K562 (cell line): ENCODE data around the gene LY6G6F. TPM values are rescaled to one million over a fixed set of nuclear protein-coding genes. Genes with fewer than 3 reads are reported as not detected.

Source experiments
- BRF1 ChIP-seq: IDR thresholded peaks from 3 replicates; pipeline ENCODE4 v1.6.1; 2011; ENCODE audit warnings: borderline replicate concordance, mild to moderate bottlenecking; ENCODE audit not compliant: insufficient read length; ENCODE audit errors: extremely low read depth
- DLX4 ChIP-seq: fragments of 250-450 bp; sonication (Bioruptor Pico); IDR thresholded peaks from 2 replicates; pipeline ENCODE4 v1.6.1; 2021; ENCODE audit warnings: mild to moderate bottlenecking
- HOXB6 ChIP-seq: fragments of 250-450 bp; sonication (Bioruptor Pico); IDR thresholded peaks from 2 replicates; pipeline ENCODE4 v1.5.1; 2022; ENCODE audit warnings: mild to moderate bottlenecking, borderline replicate concordance
- MLX ChIP-seq, 2 experiments: fragments of 450-650 bp in 1 of 2; sonication (generic) in 1 of 2; formaldehyde crosslinking; conservative IDR thresholded peaks; 2 replicates each; pipeline versions ENCODE4 v1.4.0 to v1.8.1; 2020 to 2022; ENCODE audit warnings: mild to moderate bottlenecking in 1 of 2, missing genetic modification reagents in 1 of 2
- NFYB ChIP-seq: IDR thresholded peaks from 2 replicates; pipeline ENCODE4 v1.6.1; 2011; ENCODE audit warnings: mild to moderate bottlenecking, moderate library complexity; ENCODE audit not compliant: insufficient read length; ENCODE audit errors: extremely low read depth
- POLR3A ChIP-seq: IDR thresholded peaks from 2 replicates; pipeline ENCODE4 v1.6.1; 2011; ENCODE audit warnings: borderline replicate concordance, mild to moderate bottlenecking, moderate library complexity; ENCODE audit not compliant: insufficient read length, insufficient read depth; ENCODE audit errors: extremely low read depth
- ZNF407 ChIP-seq: fragments of 450-650 bp; IDR thresholded peaks from 2 replicates; pipeline ENCODE4 v1.6.1; 2016; ENCODE audit warnings: low read depth
- ZNF695 ChIP-seq: fragments of 450-650 bp; formaldehyde crosslinking; IDR thresholded peaks from 2 replicates; pipeline ENCODE4 v1.4.0; 2020; ENCODE audit warnings: mild to moderate bottlenecking, moderate library complexity
- ZNF717 ChIP-seq: fragments of 250-450 bp; sonication (Bioruptor Pico); IDR thresholded peaks from 2 replicates; pipeline ENCODE4 v1.5.0; 2021
- polyA plus RNA-seq, 8 experiments: library from polyadenylated mRNA; depleted of rRNA in 4 of 8; stranded (reverse) in 5 of 8; unstranded in 3 of 8; fragments of >200 nt; fragmentation: Nextera tagmentation in 2 of 8; fragmentation: Illumina TruSeq in 1 of 8; extraction: Ambion mirVana in 2 of 8; extraction: Trizol in 1 of 8; gene quantifications; 2 replicates each; pipeline versions ENCODE4 v1.2.1 to v1.2.3, GENCODE V29; 2011 to 2014; ENCODE audit warnings: inconsistent platforms in 1 of 8, missing spikeins in 1 of 8
- total RNA-seq, 7 experiments: library from RNA; depleted of rRNA in 6 of 7; stranded (reverse); fragments of >200 nt in 6 of 7; fragmentation: Illumina TruSeq in 2 of 7; extraction: Trizol in 2 of 7; gene quantifications; 2 replicates each; pipeline versions ENCODE4 v1.2.1 to v1.2.3, GENCODE V29; 2011 to 2021; ENCODE audit warnings: low replicate concordance in 1 of 7

Gene LY6G6F
- total and polyA plus RNA-seq, 9 of the 15 experiments (the other 6 are each of a cell fraction or from before 2014, with no cell fraction given): 0.14 to 0.50 (median 0.28) TPM; not detected in 2

- TF ChIP-seq ZNF717: no peak
- no peak for TF ChIP-seq ZNF695 (CRISPR knock-in tag)
- no peak for TF ChIP-seq DLX4 (CRISPR knock-in tag)
- no peak for TF ChIP-seq ZNF407
- TF ChIP-seq MLX (CRISPR knock-in tag; conservative IDR thresholded peaks at IDR 0.05): 0 out of 4 replicates have a peak, but pooled peaks of 1 of the 2 experiments have one; percentile 50
- no peak for TF ChIP-seq NFYB
- TF ChIP-seq BRF1: no peak
- TF ChIP-seq HOXB6 (CRISPR knock-in tag): no peak
- TF ChIP-seq POLR3A: no peak
Measured at GRCh38 chr6:31680226-31681134, 26.2 kb upstream of the LY6G6F start, which contains the start of gene LY6G5C (continued).
